GM12878 (cell line): ENCODE results near the gene COL4A3. TPM values are rescaled to one million over a fixed set of nuclear protein-coding genes. Genes with fewer than 3 reads are reported as not detected.

Source experiments
- ATAC-seq: fragments of 200-7000 bp; cut with Tn5 transposase; 3 replicates; pipeline ENCODE4 v1.9.1; 2020; ENCODE audit warnings: mild to moderate bottlenecking, moderate library complexity
- BruUV-seq: library from RNA; stranded (reverse); fragments of 400-500 nt; replicated peaks from 2 replicates; lab custom pipeline; 2021; lab: Mats Ljungman, UMichigan
- CTCF ChIA-PET: fragments of 300-600 bp; sonication (Branson Sonifier 250); formaldehyde crosslinking; extraction: SDS; loops from one replicate; lab custom pipeline; 2021; ENCODE audit warnings: inconsistent platforms; lab: Yijun Ruan, JAX
- POLR2A ChIA-PET: fragments of 350-600 bp; formaldehyde crosslinking; extraction: SDS; loops from one replicate; lab custom pipeline; 2021; ENCODE audit warnings: inconsistent platforms; lab: Charles Lee
- RAD21 ChIA-PET: fragments of 300-600 bp; sonication (Branson Sonifier 250); formaldehyde crosslinking; loops from one replicate; lab custom pipeline; 2023; ENCODE audit warnings: antibody characterized with exemption; ENCODE audit not compliant: unreplicated experiment; lab: Charles Lee
- SMC1A ChIA-PET: fragments of 300-600 bp; sonication (Branson Sonifier 250); formaldehyde crosslinking; loops from one replicate; lab custom pipeline; 2023; ENCODE audit not compliant: unreplicated experiment, uncharacterized antibody; lab: Charles Lee
- DNase-seq: peaks from one replicate; pipeline ENCODE4 v3.0.0-alpha.2; 2011; ENCODE audit warnings: low read depth, low spot score
- FAIRE-seq: peaks from 3 replicates; lab custom pipeline; 2011; peaks lifted over from hg19 to GRCh38; lab: Jason Lieb, UNC
- H2AFZ ChIP-seq: 2 replicates; pipeline ENCODE4 v1.6.0; 2011; ENCODE audit warnings: low read depth, low read length, control low read depth; ENCODE audit not compliant: control insufficient read depth
- H3K27ac ChIP-seq: 2 replicates; pipeline ENCODE4 v1.5.1; 2011; ENCODE audit warnings: control low read depth; ENCODE audit not compliant: control insufficient read depth, insufficient read depth
- H3K27me3 ChIP-seq, 2 experiments: replicated peaks in 1 of 2; 2 replicates each; pipeline versions ENCODE4 v1.6.0 to v1.6.1; 2011; ENCODE audit warnings: low read length in 1 of 2; ENCODE audit not compliant: control insufficient read depth in 2 of 2, insufficient read depth in 2 of 2
- H3K36me3 ChIP-seq, 2 experiments: 2 replicates each; pipeline ENCODE4 v1.5.1; 2011; ENCODE audit warnings: low read length in 1 of 2; ENCODE audit not compliant: control insufficient read depth in 2 of 2, insufficient read depth in 2 of 2
- H3K4me1 ChIP-seq: 2 replicates; pipeline ENCODE4 v1.6.1; 2011; ENCODE audit warnings: mild to moderate bottlenecking, low read length, moderate library complexity, mixed read lengths; ENCODE audit not compliant: control insufficient read depth, insufficient read depth
- H3K4me2 ChIP-seq: 2 replicates; pipeline ENCODE4 v1.6.0; 2011; ENCODE audit warnings: control low read depth; ENCODE audit not compliant: control insufficient read depth, insufficient read depth
- H3K4me3 ChIP-seq: fragments of 200-600 bp; sonication (generic); 2 replicates; pipeline ENCODE4 v1.5.1; 2016
- H3K79me2 ChIP-seq: 2 replicates; pipeline ENCODE4 v1.6.0; 2011; ENCODE audit warnings: low read length; ENCODE audit not compliant: control insufficient read depth, insufficient read depth
- H3K9ac ChIP-seq: 2 replicates; pipeline ENCODE4 v1.8.0; 2011; ENCODE audit warnings: low read length, control low read depth, mixed read lengths; ENCODE audit not compliant: control insufficient read depth, insufficient read depth
- H3K9me3 ChIP-seq: replicated peaks from 3 replicates; pipeline ENCODE4 v1.5.1; 2011; ENCODE audit warnings: mild to moderate bottlenecking, low read length; ENCODE audit not compliant: control insufficient read depth, insufficient read depth
- H4K20me1 ChIP-seq: 2 replicates; pipeline ENCODE4 v1.6.0; 2011; ENCODE audit not compliant: control insufficient read depth, insufficient read depth
- ATF7 ChIP-seq: fragments of 450-650 bp; IDR thresholded peaks from 2 replicates; pipeline ENCODE4 v1.6.1; 2016; ENCODE audit warnings: low read depth, mild to moderate bottlenecking
- BACH1 ChIP-seq: fragments of 450-650 bp; IDR thresholded peaks from 2 replicates; pipeline ENCODE4 v1.6.1; 2017; ENCODE audit warnings: mild to moderate bottlenecking, borderline replicate concordance
- EZH2 ChIP-seq: IDR thresholded peaks from 2 replicates; pipeline ENCODE4 v1.6.1; 2012; ENCODE audit warnings: low read depth, mild to moderate bottlenecking, control low read depth, inconsistent platforms, low read length, borderline replicate concordance; ENCODE audit not compliant: control insufficient read depth
- HCFC1 ChIP-seq: fragments of 150-350 bp; IDR thresholded peaks from 2 replicates; pipeline ENCODE4 v1.6.1; 2014; ENCODE audit warnings: low read length
- NFYA ChIP-seq: IDR thresholded peaks from 2 replicates; pipeline ENCODE4 v1.6.1; 2011; ENCODE audit warnings: low read depth, mild to moderate bottlenecking, low read length, improper control_type of control experiment, borderline replicate concordance
- RAD21 ChIP-seq: IDR thresholded peaks from 2 replicates; pipeline ENCODE4 v1.6.1; 2011; ENCODE audit warnings: mild to moderate bottlenecking, low read depth, low read length, moderate library complexity; ENCODE audit not compliant: insufficient read depth
- RFX5 ChIP-seq: IDR thresholded peaks from 2 replicates; pipeline ENCODE4 v1.6.1; 2011; ENCODE audit warnings: low read depth, low read length, improper control_type of control experiment
- SMAD1 ChIP-seq: fragments of 450-650 bp; IDR thresholded peaks from 2 replicates; pipeline ENCODE4 v1.6.1; 2018; ENCODE audit warnings: mild to moderate bottlenecking, low read depth; ENCODE audit not compliant: partially characterized antibody
- SMARCA5 ChIP-seq: fragments of 450-650 bp; IDR thresholded peaks from 2 replicates; pipeline ENCODE4 v1.6.1; 2017; ENCODE audit warnings: mild to moderate bottlenecking
- SP1 ChIP-seq: IDR thresholded peaks from one replicate; pipeline ENCODE4 v1.6.1; 2011; ENCODE audit warnings: low read depth, low read length
- TCF3 ChIP-seq: IDR thresholded peaks from 2 replicates; pipeline ENCODE4 v1.6.1; 2012; ENCODE audit warnings: low read depth, mild to moderate bottlenecking, low read length, borderline replicate concordance; ENCODE audit not compliant: insufficient read depth
- TCF7 ChIP-seq: IDR thresholded peaks from 2 replicates; pipeline ENCODE4 v1.6.1; 2014; ENCODE audit warnings: antibody characterized with exemption, borderline replicate concordance
- ZBED1 ChIP-seq: IDR thresholded peaks from 2 replicates; pipeline ENCODE4 v1.6.1; 2016; ENCODE audit warnings: borderline replicate concordance
- ZNF217 ChIP-seq: fragments of 450-650 bp; IDR thresholded peaks from 2 replicates; pipeline ENCODE4 v1.6.1; 2017; ENCODE audit warnings: antibody characterized with exemption, mild to moderate bottlenecking
- ZNF384 ChIP-seq: IDR thresholded peaks from 2 replicates; pipeline ENCODE4 v1.6.1; 2012; ENCODE audit warnings: low read depth, mild to moderate bottlenecking, low read length, improper control_type of control experiment, borderline replicate concordance
- WGBS: methylation state at CpG from one replicate; pipeline ENCODE4 v1.1.6; 2016; ENCODE audit warnings: low lambda C conversion rate; ENCODE audit not compliant: insufficient replicate concordance, insufficient coverage; ENCODE audit errors: missing lambda C conversion rate; 5-methylcytosine and 5-hydroxymethylcytosine counted together
- in situ Hi-C: fragments of 300-500 bp; cut with MboI; formaldehyde crosslinking; loops from 9 replicates; pipeline ENCODE4 v1.14.3; 2018; ENCODE audit warnings: mixed read lengths
- intact Hi-C: fragments of 100-400 bp; cut with micrococcal nuclease; formaldehyde crosslinking; loops from one replicate; pipeline ENCODE4 v1.14.2; 2022; ENCODE audit not compliant: unreplicated experiment
- polyA plus RNA-seq, 11 experiments: library from polyadenylated mRNA; depleted of rRNA in 4 of 11; unstranded in 6 of 11; stranded (reverse) in 5 of 11; fragments of >200 nt; fragmentation: Nextera tagmentation in 4 of 11; fragmentation: Illumina TruSeq in 1 of 11; extraction: Ambion mirVana in 4 of 11; extraction: Trizol in 1 of 11; gene quantifications; 1 replicate in 1 of 11; 2 replicates in 10 of 11; pipeline versions ENCODE4 v1.2.1 to v1.2.3, GENCODE V29; 2011 to 2016; ENCODE audit warnings: inconsistent platforms in 2 of 11, missing spikeins in 2 of 11, low read depth in 1 of 11
- total RNA-seq, 4 experiments: library from RNA; depleted of rRNA in 3 of 4; stranded (reverse); fragments of >200 nt in 3 of 4; fragmentation: Illumina TruSeq in 1 of 4; extraction: Trizol in 1 of 4; gene quantifications; 2 replicates each; pipeline versions ENCODE4 v1.2.1 to v1.2.3, GENCODE V29; 2013 to 2021
- TF ChIP-seq, protein P1 (sequence below): IDR thresholded peaks from 2 replicates; pipeline ENCODE4 v1.6.1; 2011; ENCODE audit warnings: mild to moderate bottlenecking, low read depth, low read length, moderate library complexity; ENCODE audit not compliant: insufficient replicate concordance
- TF ChIP-seq, protein P2 (sequence below): fragments of 450-650 bp; IDR thresholded peaks from 2 replicates; pipeline ENCODE4 v1.6.1; 2017; ENCODE audit warnings: low read depth, mild to moderate bottlenecking, moderate library complexity

The COL4A3 gene
- total and polyA plus RNA-seq, 10 of the 15 experiments (the other 5 are each of a cell fraction or from before 2014, with no cell fraction given) = 0.34 to 10.5 (median 3.8) TPM

DNA sequence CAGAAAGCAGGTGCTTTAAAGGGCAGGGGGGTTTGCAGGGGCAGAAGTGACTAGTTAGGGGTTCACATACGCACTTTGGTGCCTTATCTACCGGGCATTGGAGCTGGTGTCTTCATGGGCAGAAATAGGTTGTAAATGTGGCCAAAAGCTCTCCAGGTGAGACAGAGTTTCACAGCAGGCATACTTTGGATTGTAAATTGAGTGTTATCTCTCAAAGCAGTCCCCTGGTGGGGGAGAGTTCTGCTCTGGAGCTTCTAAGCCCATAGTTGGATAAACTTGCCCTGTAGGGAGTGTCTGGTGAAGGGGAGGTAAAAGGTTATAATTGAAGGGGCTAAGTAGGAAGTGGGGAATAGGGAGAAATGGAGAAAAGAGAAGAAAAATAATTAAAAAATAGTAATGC lies 43.1 kb downstream of the COL4A3 start:
- BruUV-seq = no TSS peak
- ChIA-PET CTCF (no interaction called here), SMC1A (no interaction called here), RAD21 (no interaction called here), POLR2A (interaction anchor here (1.0 kb wide), 1 partner anchor 1000 kb away, joined by 3 read pairs; no protein-coding TSS in a partner anchor)
- H3K27me3 ChIP-seq = no peaks in the 10 kb centered on the region
- H3K9ac ChIP-seq = no peak overlapping the region
- H3K4me2 ChIP-seq = no peak overlapping the region
- no peaks in the 10 kb centered on the region for H3K36me3 ChIP-seq
- no peaks in the 10 kb centered on the region for H4K20me1 ChIP-seq
- no peaks in the 10 kb centered on the region for H3K79me2 ChIP-seq
- no peak overlapping the region for H2AFZ ChIP-seq
- H3K4me3 ChIP-seq = no peak overlapping the region
- DNase-seq (no peak), ATAC-seq (no peak), FAIRE-seq (no peak)
- no peaks in the 10 kb centered on the region for H3K4me1 ChIP-seq
- no peak overlapping the region for H3K27ac ChIP-seq
- no peaks in the 10 kb centered on the region for H3K9me3 ChIP-seq
- in situ Hi-C loops = no loop called here
- 100% methylated on average over 2 of the region's 2 CpGs for WGBS
- TF ChIP-seq RAD21 (no peak), ZNF217 (no peak), TCF3 (no peak), EZH2 (no peak), HCFC1 (no peak), TCF7 (no peak), SMARCA5 (no peak), NFYA (no peak), SMAD1 (no peak), BACH1 (no peak), ATF7 (no peak), SP1 (no peak), RFX5 (no peak), ZNF384 (no peak), ZBED1 (no peak)
- TF ChIP-seq, protein P1, sequence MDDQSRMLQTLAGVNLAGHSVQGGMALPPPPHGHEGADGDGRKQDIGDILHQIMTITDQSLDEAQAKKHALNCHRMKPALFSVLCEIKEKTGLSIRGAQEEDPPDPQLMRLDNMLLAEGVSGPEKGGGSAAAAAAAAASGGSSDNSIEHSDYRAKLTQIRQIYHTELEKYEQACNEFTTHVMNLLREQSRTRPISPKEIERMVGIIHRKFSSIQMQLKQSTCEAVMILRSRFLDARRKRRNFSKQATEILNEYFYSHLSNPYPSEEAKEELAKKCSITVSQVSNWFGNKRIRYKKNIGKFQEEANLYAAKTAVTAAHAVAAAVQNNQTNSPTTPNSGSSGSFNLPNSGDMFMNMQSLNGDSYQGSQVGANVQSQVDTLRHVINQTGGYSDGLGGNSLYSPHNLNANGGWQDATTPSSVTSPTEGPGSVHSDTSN = no peak
- TF ChIP-seq, protein P2, sequence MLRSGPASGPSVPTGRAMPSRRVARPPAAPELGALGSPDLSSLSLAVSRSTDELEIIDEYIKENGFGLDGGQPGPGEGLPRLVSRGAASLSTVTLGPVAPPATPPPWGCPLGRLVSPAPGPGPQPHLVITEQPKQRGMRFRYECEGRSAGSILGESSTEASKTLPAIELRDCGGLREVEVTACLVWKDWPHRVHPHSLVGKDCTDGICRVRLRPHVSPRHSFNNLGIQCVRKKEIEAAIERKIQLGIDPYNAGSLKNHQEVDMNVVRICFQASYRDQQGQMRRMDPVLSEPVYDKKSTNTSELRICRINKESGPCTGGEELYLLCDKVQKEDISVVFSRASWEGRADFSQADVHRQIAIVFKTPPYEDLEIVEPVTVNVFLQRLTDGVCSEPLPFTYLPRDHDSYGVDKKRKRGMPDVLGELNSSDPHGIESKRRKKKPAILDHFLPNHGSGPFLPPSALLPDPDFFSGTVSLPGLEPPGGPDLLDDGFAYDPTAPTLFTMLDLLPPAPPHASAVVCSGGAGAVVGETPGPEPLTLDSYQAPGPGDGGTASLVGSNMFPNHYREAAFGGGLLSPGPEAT = no peak
- intact Hi-C loops = no loop called here
